ENCODE measurements around the gene INTS11.

The INTS11 gene

GRCh38 chr1:1331068-1331965, 6.9 kb upstream of the INTS11 start, which contains the start of gene TAS1R3:
Gene TAS1R3, plus strand, starts transcription at chr1:1331280. Its CDS starts 66 bp downstream, at chr1:1331346.
- H3K4me3 ChIP-seq (ENCODE audit: low read depth, low read length), result no peak within 1 kb of the TSS
- no peak for TF ChIP-seq CTCF (IDR thresholded peaks at IDR 0.05; ENCODE audit: borderline replicate concordance, insufficient read depth, low read depth, low read length)

- no peak for TF ChIP-seq CTCF (IDR thresholded peaks at IDR 0.05; ENCODE audit: borderline replicate concordance, insufficient read depth, low read depth, low read length)
Observed at GRCh38 chr1:1330366-1331067, 6.1 kb upstream of the INTS11 start.

GRCh38 chr1:1329304-1330210, 5.1 kb upstream of the INTS11 start:
- no peak overlapping the region for H3K4me3 ChIP-seq (ENCODE audit: low read depth, low read length)
- TF ChIP-seq CTCF (IDR thresholded peaks at IDR 0.05; ENCODE audit: borderline replicate concordance, insufficient read depth, low read depth, low read length), result no peak

More at GRCh38 chr1:1330366-1331067, 6.1 kb upstream of the INTS11 start:
- H3K4me3 ChIP-seq (ENCODE audit: low read depth, low read length), result no peak overlapping the region

- TF ChIP-seq CTCF (IDR thresholded peaks at IDR 0.05; ENCODE audit: borderline replicate concordance, insufficient read depth, low read depth, low read length), result no peak
- H3K4me3 ChIP-seq (ENCODE audit: low read depth, low read length), result no peak overlapping the region
Observed at GRCh38 chr1:1328254-1328653, 3.8 kb upstream of the INTS11 start.

- no peak overlapping the region for H3K4me3 ChIP-seq (ENCODE audit: low read depth, low read length)
- no peak for TF ChIP-seq CTCF (IDR thresholded peaks at IDR 0.05; ENCODE audit: borderline replicate concordance, insufficient read depth, low read depth, low read length)
Observed at GRCh38 chr1:1327291-1327690, 2.8 kb upstream of the INTS11 start.

- H3K4me3 ChIP-seq (ENCODE audit: low read depth, low read length), result no peak overlapping the region
- no peak for TF ChIP-seq CTCF (IDR thresholded peaks at IDR 0.05; ENCODE audit: borderline replicate concordance, insufficient read depth, low read depth, low read length)
Observed at GRCh38 chr1:1326075-1326605, 1.7 kb upstream of the INTS11 start.

All from GM12875 (cell line).